SK-N-SH (cell line): ENCODE data around the gene INTS14. TPM values are rescaled to one million over a fixed set of nuclear protein-coding genes. Genes with fewer than 3 reads are reported as not detected.

Experiments used
- CTCF ChIA-PET: fragments of 300-600, 350-600 bp; formaldehyde crosslinking; extraction: SDS; loops from one replicate; lab custom pipeline; 2021; lab: Yijun Ruan, JAX
- POLR2A ChIA-PET: fragments of 350-600 bp; sonication (Branson Sonifier 250); formaldehyde crosslinking; extraction: SDS; loops from one replicate; lab custom pipeline; 2020; ENCODE audit warnings: antibody characterized with exemption, inconsistent platforms; lab: Yijun Ruan, JAX
- DNase-seq: peaks from one replicate; pipeline ENCODE4 v3.0.0; 2012
- H2AFZ ChIP-seq: fragments of 200-600 bp; sonication (generic); 2 replicates; pipeline ENCODE4 v1.8.1; 2016; ENCODE audit warnings: antibody characterized with exemption, mild to moderate bottlenecking, low read depth
- H3F3A ChIP-seq: fragments of 200-600 bp; sonication (generic); replicated peaks from 2 replicates; pipeline ENCODE3; 2016; ENCODE audit warnings: antibody characterized with exemption, mild to moderate bottlenecking; ENCODE audit not compliant: insufficient read depth
- H3K27ac ChIP-seq, 2 experiments: fragments of 200-500 bp in 1 of 2; fragments of 200-600 bp in 1 of 2; sonication (Bioruptor generic) in 1 of 2; sonication (generic), shearing (Covaris generic) in 1 of 2; 2 replicates each; pipeline versions ENCODE4 v1.5.1 to v1.6.1; 2014 to 2016; ENCODE audit warnings: low read depth in 2 of 2, inconsistent platforms in 1 of 2, low read length in 1 of 2, mild to moderate bottlenecking in 1 of 2, mixed read lengths in 1 of 2
- H3K27me3 ChIP-seq: fragments of 200-600 bp; sonication (generic), shearing (Covaris generic); 2 replicates; pipeline ENCODE4 v1.6.1; 2016; ENCODE audit warnings: mixed run types; ENCODE audit not compliant: insufficient read depth
- H3K36me3 ChIP-seq, 2 experiments: fragments of 200-500 bp in 1 of 2; fragments of 200-600 bp in 1 of 2; sonication (Bioruptor generic) in 1 of 2; sonication (generic) in 1 of 2; replicated peaks in 1 of 2; 2 replicates each; pipeline versions ENCODE3 to v1.5.1; 2014 to 2016; ENCODE audit warnings: low read length in 1 of 2, mild to moderate bottlenecking in 1 of 2; ENCODE audit not compliant: insufficient read depth in 2 of 2, control insufficient read depth in 1 of 2
- H3K4me1 ChIP-seq, 2 experiments: fragments of 200-500 bp in 1 of 2; fragments of 200-600 bp in 1 of 2; sonication (Bioruptor generic) in 1 of 2; sonication (generic), shearing (Covaris generic) in 1 of 2; 2 replicates each; pipeline versions ENCODE4 v1.5.1 to v1.6.1; 2014 to 2016; ENCODE audit warnings: low read depth in 1 of 2, low read length in 1 of 2, mixed run types in 1 of 2; ENCODE audit not compliant: insufficient read depth in 2 of 2, control insufficient read depth in 1 of 2
- H3K4me2 ChIP-seq: fragments of 200-600 bp; sonication (generic), shearing (Covaris generic); 2 replicates; pipeline ENCODE4 v1.6.1; 2017; ENCODE audit warnings: mixed run types
- H3K4me3 ChIP-seq, 2 experiments: fragments of 200-500 bp in 1 of 2; fragments of 200-600 bp in 1 of 2; sonication (Bioruptor generic) in 1 of 2; sonication (generic), shearing (Covaris generic) in 1 of 2; 2 replicates each; pipeline versions ENCODE4 v1.5.1 to v1.8.1; 2014 to 2016; ENCODE audit warnings: low read depth in 2 of 2, inconsistent platforms in 1 of 2, low read length in 1 of 2, mild to moderate bottlenecking in 1 of 2, mixed read lengths in 1 of 2, moderate library complexity in 1 of 2
- H3K79me2 ChIP-seq: fragments of 200-600 bp; sonication (generic); 2 replicates; pipeline ENCODE4 v1.8.1; 2017; ENCODE audit warnings: mild to moderate bottlenecking; ENCODE audit not compliant: insufficient read depth
- H3K9ac ChIP-seq: fragments of 200-600 bp; sonication (generic); 2 replicates; pipeline ENCODE4 v1.6.1; 2017; ENCODE audit warnings: mixed run types
- H3K9me2 ChIP-seq: fragments of 200-600 bp; sonication (generic); 2 replicates; pipeline ENCODE4 v1.6.1; 2017; ENCODE audit warnings: mixed run types
- H3K9me3 ChIP-seq: fragments of 200-600 bp; sonication (generic); 2 replicates; pipeline ENCODE4 v1.6.1; 2017; ENCODE audit warnings: mixed run types, mild to moderate bottlenecking, moderate library complexity
- H4K20me1 ChIP-seq: fragments of 200-600 bp; sonication (generic); 2 replicates; pipeline ENCODE4 v1.6.1; 2017; ENCODE audit warnings: mild to moderate bottlenecking, mixed run types; ENCODE audit not compliant: insufficient read depth
- EP300 ChIP-seq, 2 experiments: IDR thresholded peaks; 2 replicates each; pipeline versions ENCODE4 v1.4.0 to v1.6.1; 2012; ENCODE audit warnings: borderline replicate concordance in 1 of 2, low read depth in 1 of 2, low read length in 1 of 2
- FOXJ3 ChIP-seq: sonication (generic); formaldehyde crosslinking; IDR thresholded peaks from 2 replicates; pipeline ENCODE4 v1.5.1; 2020; ENCODE audit warnings: mild to moderate bottlenecking, missing genetic modification reagents
- GABPA ChIP-seq: IDR thresholded peaks from 2 replicates; pipeline ENCODE4 v1.4.0; 2012; ENCODE audit warnings: low read depth, mild to moderate bottlenecking
- JUND ChIP-seq: IDR thresholded peaks from 2 replicates; pipeline ENCODE4 v1.4.0; 2012
- MEF2A ChIP-seq: IDR thresholded peaks from 2 replicates; pipeline ENCODE4 v1.4.0; 2012; ENCODE audit warnings: low read depth, borderline replicate concordance
- MXI1 ChIP-seq: IDR thresholded peaks from 2 replicates; pipeline ENCODE4 v1.6.1; 2012; ENCODE audit warnings: mild to moderate bottlenecking, low read depth, low read length, improper control_type of control experiment
- NFIC ChIP-seq: IDR thresholded peaks from 2 replicates; pipeline ENCODE4 v1.4.0; 2012; ENCODE audit warnings: borderline replicate concordance
- NRF1 ChIP-seq: IDR thresholded peaks from 2 replicates; pipeline ENCODE4 v1.6.1; 2012; ENCODE audit warnings: low read depth, mild to moderate bottlenecking, low read length
- POLR2AphosphoS5 ChIP-seq: IDR thresholded peaks from 2 replicates; pipeline ENCODE4 v1.6.1; 2012; ENCODE audit warnings: low read depth, low read length
- RCOR1 ChIP-seq: fragments of 150-350 bp; IDR thresholded peaks from 2 replicates; pipeline ENCODE4 v1.6.1; 2017; ENCODE audit warnings: antibody characterized with exemption, low read length
- RXRA ChIP-seq: IDR thresholded peaks from 2 replicates; pipeline ENCODE4 v1.4.0; 2012; ENCODE audit warnings: low read depth, mild to moderate bottlenecking, borderline replicate concordance
- SIN3A ChIP-seq: IDR thresholded peaks from 2 replicates; pipeline ENCODE4 v1.6.1; 2012; ENCODE audit warnings: low read depth, mild to moderate bottlenecking, low read length, moderate library complexity, borderline replicate concordance
- TAF1 ChIP-seq: IDR thresholded peaks from 2 replicates; pipeline ENCODE4 v1.6.1; 2012; ENCODE audit warnings: low read depth, mild to moderate bottlenecking, low read length, moderate library complexity, borderline replicate concordance
- USF2 ChIP-seq: fragments of 150-350 bp; IDR thresholded peaks from 2 replicates; pipeline ENCODE4 v1.6.1; 2017; ENCODE audit warnings: antibody characterized with exemption, low read length, low read depth, borderline replicate concordance
- YY1 ChIP-seq: IDR thresholded peaks from 2 replicates; pipeline ENCODE4 v1.4.0; 2012; ENCODE audit warnings: low read depth, mild to moderate bottlenecking
- WGBS: methylation state at CpG from one replicate; pipeline ENCODE4 v1.1.6; 2017; ENCODE audit warnings: low lambda C conversion rate; 5-methylcytosine and 5-hydroxymethylcytosine counted together
- polyA plus RNA-seq, 3 experiments: library from polyadenylated mRNA; depleted of rRNA; stranded (reverse); fragments of >200 nt; gene quantifications; 2 replicates each; pipeline ENCODE4 v1.2.3, GENCODE V29; 2012
- TF ChIP-seq, protein P1 (sequence below): IDR thresholded peaks from 2 replicates; pipeline ENCODE4 v1.4.0; 2012; ENCODE audit warnings: low read depth
- TF ChIP-seq, protein P2 (sequence below): IDR thresholded peaks from 2 replicates; pipeline ENCODE4 v1.4.0; 2012; ENCODE audit warnings: low read depth, borderline replicate concordance
- TF ChIP-seq, protein P3 (sequence below): IDR thresholded peaks from 2 replicates; pipeline ENCODE4 v1.6.1; 2012; ENCODE audit warnings: mild to moderate bottlenecking, low read depth, low read length, moderate library complexity
- TF ChIP-seq, protein P4 (sequence below): IDR thresholded peaks from 2 replicates; pipeline ENCODE4; 2012

The INTS14 gene
- polyA plus RNA-seq, 1 of the 3 experiments (the other 2 are of a cell fraction), result 44.9 TPM

DNA sequence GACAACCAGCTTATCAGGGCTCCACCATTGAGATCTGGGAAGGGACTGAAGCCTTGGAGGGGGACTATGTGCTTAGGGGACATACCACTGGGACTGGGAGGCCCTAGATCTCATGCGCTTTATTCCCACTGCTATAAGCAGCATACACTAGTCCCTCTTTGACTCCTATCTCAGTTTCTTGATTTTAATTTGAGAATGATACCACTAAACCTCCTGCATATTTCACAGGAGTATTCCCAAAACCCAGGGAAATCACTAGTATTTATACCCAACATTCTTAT, 40.1 kb upstream of the INTS14 start:
- 100% methylated on average over 1 of the region's 1 CpG for WGBS

More for the DNA sequence above, 40.1 kb upstream of the INTS14 start:
- Histone ChIP-seq H3K4me1 (peaks cover 10 to 21% of the 10 kb centered on the region in 2 experiments), H3K27ac (no peak overlapping the region), H3F3A (peaks cover 11% of the 10 kb centered on the region), H3K36me3 (peaks cover 3 to 7% of the 10 kb centered on the region in 2 experiments)
- TF ChIP-seq RCOR1 (no peak), MXI1 (no peak), GABPA (no peak), JUND (no peak), NFIC (no peak), SIN3A (no peak), POLR2AphosphoS5 (no peak), RXRA (no peak), YY1 (no peak), MEF2A (no peak), USF2 (no peak), TAF1 (no peak), FOXJ3 (CRISPR knock-in tag) (no peak), NRF1 (no peak), EP300 (IDR thresholded peaks at IDR 0.05; ENCODE audit: borderline replicate concordance in 1 of 2, low read depth in 1 of 2, low read length in 1 of 2) (no peak)
- TF ChIP-seq, protein P1, sequence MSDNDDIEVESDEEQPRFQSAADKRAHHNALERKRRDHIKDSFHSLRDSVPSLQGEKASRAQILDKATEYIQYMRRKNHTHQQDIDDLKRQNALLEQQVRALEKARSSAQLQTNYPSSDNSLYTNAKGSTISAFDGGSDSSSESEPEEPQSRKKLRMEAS, result no peak
- TF ChIP-seq, protein P2, sequence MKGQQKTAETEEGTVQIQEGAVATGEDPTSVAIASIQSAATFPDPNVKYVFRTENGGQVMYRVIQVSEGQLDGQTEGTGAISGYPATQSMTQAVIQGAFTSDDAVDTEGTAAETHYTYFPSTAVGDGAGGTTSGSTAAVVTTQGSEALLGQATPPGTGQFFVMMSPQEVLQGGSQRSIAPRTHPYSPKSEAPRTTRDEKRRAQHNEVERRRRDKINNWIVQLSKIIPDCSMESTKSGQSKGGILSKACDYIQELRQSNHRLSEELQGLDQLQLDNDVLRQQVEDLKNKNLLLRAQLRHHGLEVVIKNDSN, result no peak
- TF ChIP-seq, protein P3, sequence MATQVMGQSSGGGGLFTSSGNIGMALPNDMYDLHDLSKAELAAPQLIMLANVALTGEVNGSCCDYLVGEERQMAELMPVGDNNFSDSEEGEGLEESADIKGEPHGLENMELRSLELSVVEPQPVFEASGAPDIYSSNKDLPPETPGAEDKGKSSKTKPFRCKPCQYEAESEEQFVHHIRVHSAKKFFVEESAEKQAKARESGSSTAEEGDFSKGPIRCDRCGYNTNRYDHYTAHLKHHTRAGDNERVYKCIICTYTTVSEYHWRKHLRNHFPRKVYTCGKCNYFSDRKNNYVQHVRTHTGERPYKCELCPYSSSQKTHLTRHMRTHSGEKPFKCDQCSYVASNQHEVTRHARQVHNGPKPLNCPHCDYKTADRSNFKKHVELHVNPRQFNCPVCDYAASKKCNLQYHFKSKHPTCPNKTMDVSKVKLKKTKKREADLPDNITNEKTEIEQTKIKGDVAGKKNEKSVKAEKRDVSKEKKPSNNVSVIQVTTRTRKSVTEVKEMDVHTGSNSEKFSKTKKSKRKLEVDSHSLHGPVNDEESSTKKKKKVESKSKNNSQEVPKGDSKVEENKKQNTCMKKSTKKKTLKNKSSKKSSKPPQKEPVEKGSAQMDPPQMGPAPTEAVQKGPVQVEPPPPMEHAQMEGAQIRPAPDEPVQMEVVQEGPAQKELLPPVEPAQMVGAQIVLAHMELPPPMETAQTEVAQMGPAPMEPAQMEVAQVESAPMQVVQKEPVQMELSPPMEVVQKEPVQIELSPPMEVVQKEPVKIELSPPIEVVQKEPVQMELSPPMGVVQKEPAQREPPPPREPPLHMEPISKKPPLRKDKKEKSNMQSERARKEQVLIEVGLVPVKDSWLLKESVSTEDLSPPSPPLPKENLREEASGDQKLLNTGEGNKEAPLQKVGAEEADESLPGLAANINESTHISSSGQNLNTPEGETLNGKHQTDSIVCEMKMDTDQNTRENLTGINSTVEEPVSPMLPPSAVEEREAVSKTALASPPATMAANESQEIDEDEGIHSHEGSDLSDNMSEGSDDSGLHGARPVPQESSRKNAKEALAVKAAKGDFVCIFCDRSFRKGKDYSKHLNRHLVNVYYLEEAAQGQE, result no peak
- TF ChIP-seq, protein P4, sequence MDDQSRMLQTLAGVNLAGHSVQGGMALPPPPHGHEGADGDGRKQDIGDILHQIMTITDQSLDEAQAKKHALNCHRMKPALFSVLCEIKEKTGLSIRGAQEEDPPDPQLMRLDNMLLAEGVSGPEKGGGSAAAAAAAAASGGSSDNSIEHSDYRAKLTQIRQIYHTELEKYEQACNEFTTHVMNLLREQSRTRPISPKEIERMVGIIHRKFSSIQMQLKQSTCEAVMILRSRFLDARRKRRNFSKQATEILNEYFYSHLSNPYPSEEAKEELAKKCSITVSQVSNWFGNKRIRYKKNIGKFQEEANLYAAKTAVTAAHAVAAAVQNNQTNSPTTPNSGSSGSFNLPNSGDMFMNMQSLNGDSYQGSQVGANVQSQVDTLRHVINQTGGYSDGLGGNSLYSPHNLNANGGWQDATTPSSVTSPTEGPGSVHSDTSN, result no peak
- TF ChIP-seq, all 33 proteins: peak for 0
- Histone ChIP-seq H3K27me3 (no peaks in the 10 kb centered on the region), H3K79me2 (no peaks in the 10 kb centered on the region), H3K9me2 (no peaks in the 10 kb centered on the region), H3K4me3 (no peak overlapping the region), H3K9ac (no peak overlapping the region), H3K9me3 (no peaks in the 10 kb centered on the region), H4K20me1 (no peaks in the 10 kb centered on the region), H3K4me2 (no peak overlapping the region), H2AFZ (no peak overlapping the region)
- POLR2A ChIA-PET, result no interaction called here
- no peak for DNase-seq
- CTCF ChIA-PET, result interaction anchor here (0.6 to 2.3 kb wide), 4 partner anchors 13 to 251 kb away, joined by 3 to 9 read pairs (median 4); no protein-coding TSS in a partner anchor
